OCI-LY1 (cell line): Measurements from ENCODE around the gene FUT8.
"Not testable (repeated sequence)": the region's sequence is repeated elsewhere in the genome, so short reads cannot be mapped to it uniquely, and the experiment has no call there.

Experiments
- H2AFZ ChIP-seq: fragments of 200-600 bp; sonication (generic), shearing (Covaris generic); 2 replicates; pipeline ENCODE4 v1.6.0; 2014; ENCODE audit warnings: antibody characterized with exemption, mild to moderate bottlenecking, low read length
- H3F3A ChIP-seq: fragments of 200-600 bp; sonication (generic), shearing (Covaris generic); 2 replicates; pipeline ENCODE4 v1.6.0; 2014; ENCODE audit warnings: mild to moderate bottlenecking, antibody characterized with exemption, low read length, moderate library complexity; ENCODE audit not compliant: insufficient read depth
- H3K27ac ChIP-seq: fragments of 200-600 bp; sonication (generic); 2 replicates; pipeline ENCODE4 v1.5.1; 2014; ENCODE audit warnings: low read length, mixed run types, mild to moderate bottlenecking, low read depth; ENCODE audit not compliant: poor library complexity, severe bottlenecking
- H3K27me3 ChIP-seq: fragments of 200-600 bp; sonication (generic); 2 replicates; pipeline ENCODE4 v1.6.0; 2014; ENCODE audit warnings: antibody characterized with exemption, mild to moderate bottlenecking, low read length, moderate library complexity; ENCODE audit not compliant: insufficient read depth
- H3K36me3 ChIP-seq: fragments of 200-600 bp; sonication (generic); 2 replicates; pipeline ENCODE4 v1.6.1; 2014; ENCODE audit warnings: mild to moderate bottlenecking, antibody characterized with exemption, low read length, moderate library complexity, mixed read lengths; ENCODE audit not compliant: insufficient read depth
- H3K4me1 ChIP-seq: fragments of 200-600 bp; sonication (generic); 2 replicates; pipeline ENCODE4 v1.5.1; 2014; ENCODE audit warnings: mild to moderate bottlenecking, low read length, moderate library complexity; ENCODE audit not compliant: insufficient read depth, severe bottlenecking
- H3K4me2 ChIP-seq: fragments of 200-600 bp; sonication (generic), shearing (Covaris generic); 2 replicates; pipeline ENCODE4 v1.6.1; 2014; ENCODE audit warnings: low read length
- H3K4me3 ChIP-seq: fragments of 200-600 bp; sonication (generic); 2 replicates; pipeline ENCODE4 v1.5.1; 2014; ENCODE audit warnings: low read length, low read depth, mild to moderate bottlenecking, mixed read lengths; ENCODE audit not compliant: poor library complexity, severe bottlenecking
- H3K79me2 ChIP-seq: fragments of 200-600 bp; shearing (Covaris generic); 2 replicates; pipeline ENCODE4 v1.6.1; 2016; ENCODE audit warnings: mixed run types, low read length, mixed read lengths; ENCODE audit not compliant: insufficient read depth
- H3K9ac ChIP-seq: fragments of 200-600 bp; sonication (generic), shearing (Covaris generic); 2 replicates; pipeline ENCODE4 v1.6.1; 2014; ENCODE audit warnings: mild to moderate bottlenecking, low read length, mixed read lengths
- H3K9me2 ChIP-seq: fragments of 200-600 bp; sonication (generic), shearing (Covaris generic); 2 replicates; pipeline ENCODE4 v1.6.1; 2014; ENCODE audit warnings: low read depth, mild to moderate bottlenecking, low read length, mixed read lengths
- H3K9me3 ChIP-seq: fragments of 200-600 bp; shearing (Covaris generic); 2 replicates; pipeline ENCODE4 v1.6.1; 2014; ENCODE audit warnings: low read length, mixed read lengths
- H4K20me1 ChIP-seq: fragments of 200-600 bp; sonication (generic), shearing (Covaris generic); 2 replicates; pipeline ENCODE4 v1.6.0; 2016; ENCODE audit warnings: mild to moderate bottlenecking, low read length; ENCODE audit not compliant: insufficient read depth
- EZH2 ChIP-seq: fragments of 200-600 bp; sonication (generic), shearing (Covaris generic); IDR thresholded peaks from 2 replicates; pipeline ENCODE4 v1.8.0; 2017; ENCODE audit warnings: borderline replicate concordance, mixed run types, mild to moderate bottlenecking, antibody characterized with exemption, low read length, moderate library complexity, mixed read lengths
- TF ChIP-seq, protein P1 (sequence below): fragments of 200-600 bp; sonication (generic), shearing (Covaris generic); IDR thresholded peaks from 2 replicates; pipeline ENCODE4 v1.5.1; 2017; ENCODE audit warnings: mild to moderate bottlenecking, antibody characterized with exemption, low read length, moderate library complexity, mixed read lengths

FUT8 gene

GRCh38 chr14:65631040-65631439, 218.5 kb downstream of the FUT8 start:
- no peaks in the 10 kb centered on the region for H3K9me3 ChIP-seq
- no peak overlapping the region for H3K4me2 ChIP-seq

GRCh38 chr14:65632487-65632886, 220.0 kb downstream of the FUT8 start:
- TF ChIP-seq, protein P1, sequence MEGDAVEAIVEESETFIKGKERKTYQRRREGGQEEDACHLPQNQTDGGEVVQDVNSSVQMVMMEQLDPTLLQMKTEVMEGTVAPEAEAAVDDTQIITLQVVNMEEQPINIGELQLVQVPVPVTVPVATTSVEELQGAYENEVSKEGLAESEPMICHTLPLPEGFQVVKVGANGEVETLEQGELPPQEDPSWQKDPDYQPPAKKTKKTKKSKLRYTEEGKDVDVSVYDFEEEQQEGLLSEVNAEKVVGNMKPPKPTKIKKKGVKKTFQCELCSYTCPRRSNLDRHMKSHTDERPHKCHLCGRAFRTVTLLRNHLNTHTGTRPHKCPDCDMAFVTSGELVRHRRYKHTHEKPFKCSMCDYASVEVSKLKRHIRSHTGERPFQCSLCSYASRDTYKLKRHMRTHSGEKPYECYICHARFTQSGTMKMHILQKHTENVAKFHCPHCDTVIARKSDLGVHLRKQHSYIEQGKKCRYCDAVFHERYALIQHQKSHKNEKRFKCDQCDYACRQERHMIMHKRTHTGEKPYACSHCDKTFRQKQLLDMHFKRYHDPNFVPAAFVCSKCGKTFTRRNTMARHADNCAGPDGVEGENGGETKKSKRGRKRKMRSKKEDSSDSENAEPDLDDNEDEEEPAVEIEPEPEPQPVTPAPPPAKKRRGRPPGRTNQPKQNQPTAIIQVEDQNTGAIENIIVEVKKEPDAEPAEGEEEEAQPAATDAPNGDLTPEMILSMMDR: no peak
- TF ChIP-seq EZH2: no peak
- H3F3A ChIP-seq: no peaks in the 10 kb centered on the region
- H3K27me3 ChIP-seq: no peaks in the 10 kb centered on the region
- no peak overlapping the region for H2AFZ ChIP-seq
- H3K4me2 ChIP-seq: no peak overlapping the region
- no peaks in the 10 kb centered on the region for H4K20me1 ChIP-seq
- no peaks in the 10 kb centered on the region for H3K9me2 ChIP-seq
- H3K9ac ChIP-seq: no peak overlapping the region
- H3K9me3 ChIP-seq: no peaks in the 10 kb centered on the region
- H3K79me2 ChIP-seq: no peaks in the 10 kb centered on the region; the same call in 1 of the 2 replicates
- H3K36me3 ChIP-seq: peaks cover 51% of the 10 kb centered on the region
- H3K4me1 ChIP-seq: no peaks in the 10 kb centered on the region
- no peak overlapping the region for H3K27ac ChIP-seq
- H3K4me3 ChIP-seq: no peak overlapping the region

More at GRCh38 chr14:65631040-65631439, 218.5 kb downstream of the FUT8 start:
- H2AFZ ChIP-seq: no peak overlapping the region
- H3K9me2 ChIP-seq: no peaks in the 10 kb centered on the region
- no peaks in the 10 kb centered on the region for H3F3A ChIP-seq
- H3K9ac ChIP-seq: no peak overlapping the region
- H4K20me1 ChIP-seq: no peaks in the 10 kb centered on the region
- no peaks in the 10 kb centered on the region for H3K4me1 ChIP-seq
- no peak for TF ChIP-seq EZH2
- TF ChIP-seq, protein P1: no peak
- H3K27ac ChIP-seq: no peak overlapping the region
- no peaks in the 10 kb centered on the region for H3K79me2 ChIP-seq
- H3K27me3 ChIP-seq: no peaks in the 10 kb centered on the region
- no peak overlapping the region for H3K4me3 ChIP-seq
- peaks cover 56% of the 10 kb centered on the region for H3K36me3 ChIP-seq

DNA sequence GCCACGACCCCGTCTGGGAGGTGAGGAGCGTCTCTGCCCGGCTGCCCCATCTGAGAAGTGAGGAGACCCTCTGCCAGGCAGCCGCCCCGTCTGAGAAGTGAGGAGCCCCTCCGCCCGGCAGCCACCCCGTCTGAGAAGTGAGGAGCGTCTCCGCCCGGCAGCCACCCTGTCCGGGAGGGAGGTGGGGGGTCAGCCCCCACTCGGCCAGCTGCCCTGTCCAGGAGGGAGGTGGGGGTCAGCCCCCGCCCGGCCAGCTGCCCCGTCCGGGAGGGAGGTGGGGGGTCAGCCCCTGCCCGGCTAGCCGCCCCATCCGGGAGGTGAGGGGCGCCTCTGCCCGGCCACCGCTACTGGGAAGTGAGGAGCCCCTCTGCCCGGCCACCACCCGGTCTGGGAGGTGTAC, 221.1 kb downstream of the FUT8 start:
- not testable (repeated sequence) for H3K9me2 ChIP-seq, H3K27ac ChIP-seq, H3F3A ChIP-seq, H3K4me3 ChIP-seq, H3K4me1 ChIP-seq, H3K9ac ChIP-seq, H2AFZ ChIP-seq, H3K27me3 ChIP-seq, H3K4me2 ChIP-seq, H4K20me1 ChIP-seq, H3K79me2 ChIP-seq, H3K9me3 ChIP-seq
- peaks cover 49% of the 10 kb centered on the region for H3K36me3 ChIP-seq

GRCh38 chr14:65637780-65638179, 225.2 kb downstream of the FUT8 start:
- no peak for TF ChIP-seq EZH2
- TF ChIP-seq, protein P1: no peak
- Histone ChIP-seq H3K36me3 (peaks cover 15% of the 10 kb centered on the region), H3K27me3 (no peaks in the 10 kb centered on the region)

More at GRCh38 chr14:65637780-65638179, 225.2 kb downstream of the FUT8 start:
- H3K4me3 ChIP-seq: no peak overlapping the region
- no peak overlapping the region for H3K27ac ChIP-seq
- H3F3A ChIP-seq: no peaks in the 10 kb centered on the region
- no peaks in the 10 kb centered on the region for H3K9me3 ChIP-seq
- H4K20me1 ChIP-seq: no peaks in the 10 kb centered on the region
- H3K4me2 ChIP-seq: no peak overlapping the region
- no peak overlapping the region for H2AFZ ChIP-seq
- no peak overlapping the region for H3K9ac ChIP-seq
- H3K4me1 ChIP-seq: no peaks in the 10 kb centered on the region
- H3K9me2 ChIP-seq: no peaks in the 10 kb centered on the region
- H3K79me2 ChIP-seq: no peaks in the 10 kb centered on the region; the same call in 1 of the 2 replicates
